ENCODE data around the gene UBE2G1.

DNA sequence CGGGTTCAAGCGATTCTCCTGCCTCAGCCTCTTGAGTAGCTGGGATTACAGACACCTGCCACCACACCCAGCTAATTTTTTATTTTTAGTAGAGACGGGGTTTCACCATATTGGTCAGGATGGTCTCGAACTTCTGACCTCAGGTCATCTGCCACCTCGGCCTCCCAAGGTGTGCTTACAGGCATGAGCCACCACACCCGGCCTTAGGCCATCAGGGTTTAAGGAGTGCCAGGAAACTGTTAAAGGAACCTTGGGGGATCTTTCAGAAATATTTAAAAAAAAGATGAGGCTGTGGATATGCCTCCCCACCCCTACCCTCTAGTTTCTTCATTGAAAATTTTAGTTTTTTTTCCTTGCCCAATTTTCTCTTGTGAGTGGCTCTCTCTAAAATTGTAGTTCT lies 31.4 kb upstream of the UBE2G1 start:
- TF ChIP-seq SIN3A (IDR thresholded peaks at IDR 0.05; ENCODE audit: borderline replicate concordance, insufficient read depth, low read length): no peak
- TF ChIP-seq POLR2AphosphoS5 (IDR thresholded peaks at IDR 0.05; ENCODE audit: low read depth, low read length): no peak
